DOHH2 (cell line): Measurements from ENCODE around the gene C9orf153.

Experiments used
- H3F3A ChIP-seq: fragments of 200-600 bp; sonication (generic), shearing (Covaris generic); 2 replicates; pipeline ENCODE4 v1.6.0; 2016; ENCODE audit warnings: antibody characterized with exemption, mild to moderate bottlenecking; ENCODE audit not compliant: control insufficient read depth, insufficient read depth
- H3K27ac ChIP-seq: fragments of 200-600 bp; sonication (generic); 2 replicates; pipeline ENCODE4 v1.5.1; 2014; ENCODE audit warnings: low read depth, mild to moderate bottlenecking, low read length, moderate library complexity
- H3K27me3 ChIP-seq: fragments of 200-600 bp; sonication (generic); 2 replicates; pipeline ENCODE4 v1.6.1; 2014; ENCODE audit warnings: mild to moderate bottlenecking, low read length, mixed read lengths; ENCODE audit not compliant: control insufficient read depth
- H3K36me3 ChIP-seq: fragments of 200-600 bp; sonication (generic); 2 replicates; pipeline ENCODE4 v1.6.1; 2014; ENCODE audit warnings: mild to moderate bottlenecking, low read length, moderate library complexity, mixed read lengths; ENCODE audit not compliant: control insufficient read depth
- H3K4me1 ChIP-seq: fragments of 200-600 bp; sonication (generic); 2 replicates; pipeline ENCODE4 v1.6.1; 2014; ENCODE audit warnings: mild to moderate bottlenecking, low read length, mixed read lengths; ENCODE audit not compliant: control insufficient read depth
- H3K4me2 ChIP-seq: fragments of 200-600 bp; sonication (generic); 2 replicates; pipeline ENCODE4 v1.6.0; 2014; ENCODE audit warnings: mild to moderate bottlenecking, low read length, moderate library complexity
- H3K4me3 ChIP-seq: fragments of 200-600 bp; sonication (generic); 2 replicates; pipeline ENCODE4 v1.5.1; 2014; ENCODE audit warnings: mild to moderate bottlenecking, low read length, mixed read lengths
- H3K79me2 ChIP-seq: fragments of 200-600 bp; sonication (generic); 2 replicates; pipeline ENCODE4 v1.6.1; 2014; ENCODE audit warnings: mild to moderate bottlenecking, low read length, mixed read lengths; ENCODE audit not compliant: control insufficient read depth
- H3K9me2 ChIP-seq: fragments of 200-600 bp; sonication (generic); replicated peaks from 2 replicates; pipeline ENCODE4 v1.6.1; 2014; ENCODE audit warnings: mild to moderate bottlenecking, low read length, mixed read lengths; ENCODE audit not compliant: control insufficient read depth
- H3K9me3 ChIP-seq: fragments of 200-600 bp; sonication (generic); 2 replicates; pipeline ENCODE4 v1.6.1; 2014; ENCODE audit warnings: antibody characterized with exemption, low read length, mixed read lengths; ENCODE audit not compliant: control insufficient read depth, insufficient read depth
- H4K20me1 ChIP-seq: fragments of 200-600 bp; sonication (generic); 2 replicates; pipeline ENCODE4 v1.6.0; 2014; ENCODE audit warnings: low read depth, mild to moderate bottlenecking, antibody characterized with exemption, low read length, moderate library complexity; ENCODE audit not compliant: control insufficient read depth, insufficient read depth
- EZH2phosphoT487 ChIP-seq: fragments of 200-600 bp; sonication (generic); IDR thresholded peaks from 2 replicates; pipeline ENCODE4 v1.6.1; 2017; ENCODE audit warnings: borderline replicate concordance, mild to moderate bottlenecking, antibody characterized with exemption, low read length, moderate library complexity, mixed read lengths
- TF ChIP-seq, protein P1 (sequence below): fragments of 200-600 bp; sonication (generic); IDR thresholded peaks from one replicate; pipeline ENCODE4 v1.5.1; 2014; ENCODE audit warnings: antibody characterized with exemption, mild to moderate bottlenecking, low read depth, low read length; ENCODE audit not compliant: poor library complexity, severe bottlenecking

The C9orf153 gene

GRCh38 chr9:86177995-86178394 is 81.5 kb downstream of the C9orf153 start:
- Histone ChIP-seq H3K27ac (no peak overlapping the region), H3F3A (no peaks in the 10 kb centered on the region)

DNA sequence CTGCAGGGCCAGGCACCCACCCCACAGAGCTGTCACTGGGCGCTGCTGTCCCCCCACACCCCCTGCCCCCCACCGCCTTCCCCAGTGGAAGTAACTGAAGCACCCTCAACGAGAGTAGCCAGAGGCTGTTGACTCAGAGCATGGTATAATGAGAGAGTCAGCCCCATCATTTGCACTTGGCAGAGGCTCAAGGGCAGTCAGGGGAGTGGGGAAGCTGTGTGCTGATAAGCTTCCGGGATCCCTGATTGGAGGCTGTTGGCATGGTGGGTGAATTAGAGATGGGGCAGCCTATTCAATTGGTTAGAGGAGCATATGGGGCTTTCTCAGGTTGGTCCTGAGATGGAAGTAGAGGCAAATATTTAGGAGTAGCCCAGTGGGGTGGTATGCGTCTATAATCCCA is 83.0 kb downstream of the C9orf153 start:
- H3K4me1 ChIP-seq: no peaks in the 10 kb centered on the region
- no peaks in the 10 kb centered on the region for H3K36me3 ChIP-seq
- TF ChIP-seq, protein P1, sequence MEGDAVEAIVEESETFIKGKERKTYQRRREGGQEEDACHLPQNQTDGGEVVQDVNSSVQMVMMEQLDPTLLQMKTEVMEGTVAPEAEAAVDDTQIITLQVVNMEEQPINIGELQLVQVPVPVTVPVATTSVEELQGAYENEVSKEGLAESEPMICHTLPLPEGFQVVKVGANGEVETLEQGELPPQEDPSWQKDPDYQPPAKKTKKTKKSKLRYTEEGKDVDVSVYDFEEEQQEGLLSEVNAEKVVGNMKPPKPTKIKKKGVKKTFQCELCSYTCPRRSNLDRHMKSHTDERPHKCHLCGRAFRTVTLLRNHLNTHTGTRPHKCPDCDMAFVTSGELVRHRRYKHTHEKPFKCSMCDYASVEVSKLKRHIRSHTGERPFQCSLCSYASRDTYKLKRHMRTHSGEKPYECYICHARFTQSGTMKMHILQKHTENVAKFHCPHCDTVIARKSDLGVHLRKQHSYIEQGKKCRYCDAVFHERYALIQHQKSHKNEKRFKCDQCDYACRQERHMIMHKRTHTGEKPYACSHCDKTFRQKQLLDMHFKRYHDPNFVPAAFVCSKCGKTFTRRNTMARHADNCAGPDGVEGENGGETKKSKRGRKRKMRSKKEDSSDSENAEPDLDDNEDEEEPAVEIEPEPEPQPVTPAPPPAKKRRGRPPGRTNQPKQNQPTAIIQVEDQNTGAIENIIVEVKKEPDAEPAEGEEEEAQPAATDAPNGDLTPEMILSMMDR: no peak
- no peak for TF ChIP-seq EZH2phosphoT487
- H3K9me3 ChIP-seq: no peaks in the 10 kb centered on the region
- no peak overlapping the region for H3K4me2 ChIP-seq
- no peak overlapping the region for H3K27ac ChIP-seq
- H3K79me2 ChIP-seq: no peaks in the 10 kb centered on the region
- H3K9me2 ChIP-seq: no peaks in the 10 kb centered on the region
- H3K4me3 ChIP-seq: no peak overlapping the region
- no peaks in the 10 kb centered on the region for H3K27me3 ChIP-seq
- H4K20me1 ChIP-seq: no peaks in the 10 kb centered on the region
- H3F3A ChIP-seq: no peaks in the 10 kb centered on the region

More at GRCh38 chr9:86177995-86178394, 81.5 kb downstream of the C9orf153 start:
- no peaks in the 10 kb centered on the region for H4K20me1 ChIP-seq
- H3K9me2 ChIP-seq: no peaks in the 10 kb centered on the region
- TF ChIP-seq, protein P1: no peak
- TF ChIP-seq EZH2phosphoT487: no peak
- H3K36me3 ChIP-seq: no peaks in the 10 kb centered on the region
- H3K9me3 ChIP-seq: no peaks in the 10 kb centered on the region
- H3K4me3 ChIP-seq: no peak overlapping the region
- H3K27me3 ChIP-seq: no peaks in the 10 kb centered on the region
- H3K4me1 ChIP-seq: no peaks in the 10 kb centered on the region
- no peak overlapping the region for H3K4me2 ChIP-seq
- H3K79me2 ChIP-seq: no peaks in the 10 kb centered on the region

GRCh38 chr9:86175743-86176456 is 83.6 kb downstream of the C9orf153 start:
- Histone ChIP-seq H3K9me2 (no peaks in the 10 kb centered on the region), H3K4me1 (no peaks in the 10 kb centered on the region), H3K79me2 (no peaks in the 10 kb centered on the region), H3F3A (no peaks in the 10 kb centered on the region), H3K9me3 (no peaks in the 10 kb centered on the region), H4K20me1 (no peaks in the 10 kb centered on the region), H3K4me2 (no peak overlapping the region), H3K4me3 (no peak overlapping the region), H3K36me3 (no peaks in the 10 kb centered on the region), H3K27me3 (no peaks in the 10 kb centered on the region), H3K27ac (no peak overlapping the region)
- no peak for TF ChIP-seq EZH2phosphoT487
- TF ChIP-seq, protein P1: no peak
